A673 (cell line): ENCODE results near the gene QSOX2.

Source experiments
- EZH2 ChIP-seq: fragments of 200-600 bp; sonication (generic); IDR thresholded peaks from 2 replicates; pipeline ENCODE4 v1.6.1; 2017; ENCODE audit warnings: borderline replicate concordance, low read depth, mild to moderate bottlenecking, mixed read lengths, antibody characterized with exemption, low read length; ENCODE audit not compliant: poor library complexity, severe bottlenecking
- TF ChIP-seq, protein P1 (sequence below): fragments of 300-800, 200-600 bp; sonication (generic); conservative IDR thresholded peaks from 2 replicates; pipeline ENCODE4 v1.5.1; 2017; ENCODE audit warnings: low read depth, mild to moderate bottlenecking, antibody characterized with exemption, low read length, moderate library complexity, mixed read lengths

DNA sequence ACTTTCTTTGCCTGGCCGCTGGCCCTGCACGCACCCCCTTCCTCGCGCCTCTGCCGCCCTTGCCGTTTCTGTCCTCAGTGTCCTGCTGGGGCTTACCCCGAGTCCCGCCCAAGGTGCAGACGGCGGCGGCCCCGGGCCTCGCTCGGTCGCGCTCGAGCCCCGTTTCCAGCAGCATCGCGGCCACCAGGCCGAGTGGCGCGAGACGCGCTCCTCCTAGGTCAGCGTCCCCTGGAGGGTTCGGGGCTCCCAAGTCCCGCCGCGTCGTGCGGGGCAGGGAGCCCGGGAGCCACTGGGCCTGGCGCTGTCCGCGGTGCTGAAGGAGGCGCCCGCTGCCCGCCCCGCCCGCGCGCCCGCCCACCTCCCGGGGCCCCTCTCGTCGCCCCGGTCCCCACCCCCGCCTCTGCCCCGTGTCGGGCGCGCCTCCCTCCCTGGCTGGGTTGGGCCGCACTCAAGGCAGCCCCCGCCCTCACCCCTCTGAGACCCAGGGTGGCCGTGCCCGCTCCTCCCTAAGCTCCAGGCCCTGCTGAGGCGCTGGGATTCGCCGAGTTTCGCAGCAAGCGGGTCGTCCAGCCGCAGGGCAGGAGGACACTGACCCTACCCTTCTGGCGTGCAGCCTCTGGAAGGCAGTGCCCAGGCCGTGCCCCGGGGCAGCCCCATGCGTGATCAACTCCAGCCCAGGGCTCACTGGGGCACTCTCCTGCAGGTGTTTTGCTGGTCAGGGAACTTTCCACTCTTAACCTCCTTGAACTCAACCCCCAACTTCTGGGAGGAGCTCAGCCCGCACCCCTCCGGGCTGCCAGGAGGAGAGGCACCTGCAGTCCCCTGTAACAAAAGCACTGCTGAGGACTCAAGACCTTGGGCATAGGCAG lies 40.5 kb downstream of the QSOX2 start, which contains the start of gene LHX3:
- TF ChIP-seq, protein P1, sequence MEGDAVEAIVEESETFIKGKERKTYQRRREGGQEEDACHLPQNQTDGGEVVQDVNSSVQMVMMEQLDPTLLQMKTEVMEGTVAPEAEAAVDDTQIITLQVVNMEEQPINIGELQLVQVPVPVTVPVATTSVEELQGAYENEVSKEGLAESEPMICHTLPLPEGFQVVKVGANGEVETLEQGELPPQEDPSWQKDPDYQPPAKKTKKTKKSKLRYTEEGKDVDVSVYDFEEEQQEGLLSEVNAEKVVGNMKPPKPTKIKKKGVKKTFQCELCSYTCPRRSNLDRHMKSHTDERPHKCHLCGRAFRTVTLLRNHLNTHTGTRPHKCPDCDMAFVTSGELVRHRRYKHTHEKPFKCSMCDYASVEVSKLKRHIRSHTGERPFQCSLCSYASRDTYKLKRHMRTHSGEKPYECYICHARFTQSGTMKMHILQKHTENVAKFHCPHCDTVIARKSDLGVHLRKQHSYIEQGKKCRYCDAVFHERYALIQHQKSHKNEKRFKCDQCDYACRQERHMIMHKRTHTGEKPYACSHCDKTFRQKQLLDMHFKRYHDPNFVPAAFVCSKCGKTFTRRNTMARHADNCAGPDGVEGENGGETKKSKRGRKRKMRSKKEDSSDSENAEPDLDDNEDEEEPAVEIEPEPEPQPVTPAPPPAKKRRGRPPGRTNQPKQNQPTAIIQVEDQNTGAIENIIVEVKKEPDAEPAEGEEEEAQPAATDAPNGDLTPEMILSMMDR = no peak
- TF ChIP-seq EZH2 = no peak
